GM18951 (cell line): ENCODE measurements around the gene PDE4B.

ENCODE experiments used
- POLR2A ChIP-seq: IDR thresholded peaks from 4 replicates; pipeline ENCODE4 v1.6.1; 2011; ENCODE audit warnings: mild to moderate bottlenecking; ENCODE audit not compliant: insufficient read length, insufficient read depth; ENCODE audit errors: extremely low read depth
- in situ Hi-C: fragments of 300-500 bp; cut with MboI; formaldehyde crosslinking; loops from one replicate; pipeline ENCODE4 v1.12.0; 2022; ENCODE audit warnings: low sequenced_read_pairs, mixed read lengths, inconsistent platforms; ENCODE audit not compliant: unreplicated experiment

The PDE4B gene

DNA sequence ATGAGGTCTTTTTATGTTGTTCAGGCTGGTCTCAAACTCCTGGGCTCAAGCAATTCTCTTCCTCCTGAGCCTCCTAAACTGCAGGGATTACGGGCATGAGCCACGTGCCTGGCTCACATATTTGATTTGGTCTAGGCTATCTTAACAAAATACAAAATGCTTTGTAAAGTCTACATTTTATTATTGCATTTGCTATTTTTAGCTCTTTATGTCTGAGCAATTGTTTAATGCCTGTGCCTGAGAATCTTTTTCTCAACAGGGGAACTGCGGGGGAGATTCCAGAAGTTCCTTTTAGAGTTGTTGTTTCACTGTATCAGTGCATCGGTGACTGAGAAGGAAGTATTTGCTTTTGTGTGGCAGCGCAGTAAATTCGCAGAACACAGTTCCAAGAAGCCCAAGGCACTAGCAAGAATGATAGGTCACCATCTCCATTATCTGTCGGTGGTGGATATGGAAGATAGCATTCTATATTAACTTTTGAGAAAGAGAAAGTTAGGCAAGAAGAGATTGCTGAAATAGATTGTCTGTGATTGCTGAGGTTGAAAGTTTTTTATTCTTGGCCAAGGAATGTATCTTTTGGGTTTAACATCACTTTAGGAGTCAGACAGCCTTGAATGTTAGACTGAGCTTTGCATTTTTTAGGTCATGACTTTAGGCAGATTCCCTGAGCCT lies 167.3 kb downstream of the PDE4B start:
- in situ Hi-C loops: loop anchor here (10.0 to 25.0 kb wide), 2 partner anchors 495 to 777 kb away; no protein-coding TSS in a partner anchor
- no peak for TF ChIP-seq POLR2A

DNA sequence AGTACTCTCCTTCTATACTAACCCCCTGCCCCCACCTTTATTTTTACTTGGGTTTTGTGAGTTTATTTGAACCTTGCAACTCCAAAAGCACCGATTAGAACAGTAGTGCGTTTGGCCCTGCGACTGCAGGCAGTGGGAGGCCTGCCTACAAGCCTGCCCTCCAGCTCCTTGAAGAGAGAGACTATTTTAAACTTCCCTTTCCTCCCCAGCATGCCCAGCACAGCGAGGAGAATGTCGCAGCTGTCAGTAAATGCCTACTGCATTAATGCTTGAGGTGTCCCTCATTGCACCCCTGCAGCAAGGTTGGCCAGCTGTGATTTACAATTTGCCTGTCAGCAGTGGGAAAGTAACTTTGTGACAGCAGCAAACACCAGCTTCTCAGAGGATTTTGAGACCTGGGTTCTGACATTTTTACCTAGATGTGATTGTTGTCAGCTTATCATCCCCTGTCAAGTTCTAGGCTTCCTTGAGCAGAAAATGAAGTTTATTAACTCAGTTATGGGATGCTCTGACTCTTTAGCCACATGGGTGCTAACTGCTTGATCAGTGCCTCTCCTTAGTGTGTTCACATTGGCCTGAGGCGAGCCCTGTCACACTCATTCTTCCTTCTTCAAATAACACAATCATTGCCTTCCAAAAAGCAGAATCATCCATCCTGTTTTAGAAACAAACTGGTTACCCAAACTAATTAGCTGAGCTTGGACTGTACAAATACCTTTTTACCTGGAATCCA lies 170.6 kb downstream of the PDE4B start:
- in situ Hi-C loops: loop anchor here (25.0 kb wide), 1 partner anchor 774 kb away; no protein-coding TSS in a partner anchor

DNA sequence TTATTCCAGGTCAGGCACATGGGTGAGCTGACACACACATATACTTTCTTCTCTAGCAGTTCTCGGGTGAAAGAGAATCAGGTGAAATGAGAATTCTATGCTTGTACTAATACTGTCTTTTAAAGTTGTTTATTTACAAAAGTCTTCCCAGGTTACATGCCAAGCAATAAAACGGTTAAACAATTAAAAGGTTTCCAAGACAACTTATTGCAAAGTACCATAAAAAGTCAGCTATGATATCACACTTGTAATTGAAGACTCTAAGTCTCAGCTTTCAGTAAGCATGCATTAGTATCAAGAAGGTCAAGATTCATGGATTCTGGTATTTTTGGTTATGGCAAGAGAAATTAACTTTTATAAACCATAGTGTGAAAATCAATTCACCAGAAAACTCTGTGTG lies 171.4 kb downstream of the PDE4B start:
- in situ Hi-C loops: loop anchor here (25.0 kb wide), 1 partner anchor 773 kb away; no protein-coding TSS in a partner anchor
- TF ChIP-seq POLR2A: no peak

More for the DNA sequence above, 170.6 kb downstream of the PDE4B start:
- no peak for TF ChIP-seq POLR2A

DNA sequence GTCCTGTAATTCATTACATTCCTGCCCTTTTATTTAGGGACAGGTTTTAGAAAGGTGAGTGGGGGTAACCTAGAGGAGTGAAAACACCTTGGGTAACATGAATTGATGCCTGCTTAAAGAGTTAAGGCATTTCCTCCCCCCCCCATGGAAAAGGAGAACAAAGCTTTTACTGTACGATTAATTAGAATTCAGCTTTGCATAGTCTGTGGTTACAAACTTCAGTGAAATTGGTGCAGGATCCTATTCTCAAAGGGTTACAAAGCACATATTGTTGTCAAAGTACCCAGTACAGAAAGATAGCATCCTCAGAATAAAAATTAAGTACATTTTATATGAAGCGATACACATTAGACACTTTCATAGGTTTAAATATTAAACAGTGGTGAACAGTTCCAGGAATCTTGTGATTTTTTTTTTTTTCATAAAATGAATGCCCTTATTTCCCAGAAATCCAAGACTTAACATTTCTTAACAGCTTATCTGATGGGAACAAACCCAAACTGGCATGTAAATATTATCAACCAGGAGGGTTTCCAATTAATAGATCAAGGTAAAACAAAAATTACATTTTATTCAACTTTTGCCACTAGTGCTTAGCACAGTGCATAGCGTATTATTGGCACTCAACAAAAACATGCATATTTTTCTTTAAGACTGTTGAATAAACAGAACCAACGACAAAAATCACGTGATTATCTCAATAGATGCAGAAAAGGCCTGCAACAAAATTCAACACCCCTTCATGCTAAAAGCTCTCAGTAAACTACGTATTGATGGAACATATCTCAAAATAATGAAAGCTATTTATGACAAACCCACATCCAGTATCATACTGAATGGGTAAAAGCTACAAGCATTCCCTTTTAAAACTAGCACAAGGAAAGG lies 172.7 kb downstream of the PDE4B start:
- in situ Hi-C loops: loop anchor here (25.0 kb wide), 1 partner anchor 772 kb away; no protein-coding TSS in a partner anchor

DNA sequence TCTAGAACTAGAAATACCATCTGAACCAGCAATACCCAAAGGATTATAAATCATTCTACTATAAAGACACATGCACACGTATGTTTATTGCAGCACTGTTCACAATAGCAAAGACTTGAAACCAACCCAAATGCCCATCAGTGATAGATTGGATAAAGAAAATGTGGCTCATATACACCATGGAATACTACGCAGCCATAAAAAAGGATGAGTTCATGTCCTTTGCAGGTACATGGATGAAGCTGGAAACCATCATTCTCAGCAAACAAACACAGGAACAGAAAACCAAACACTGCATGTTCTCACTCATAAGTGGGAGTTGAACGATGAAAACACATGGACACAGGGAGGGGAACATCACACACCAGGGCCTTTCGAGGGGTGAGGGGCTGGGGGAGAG lies 174.8 kb downstream of the PDE4B start:
- in situ Hi-C loops: loop anchor here (25.0 kb wide), 1 partner anchor 770 kb away; no protein-coding TSS in a partner anchor

More for the DNA sequence above, 172.7 kb downstream of the PDE4B start:
- TF ChIP-seq POLR2A: no peak

DNA sequence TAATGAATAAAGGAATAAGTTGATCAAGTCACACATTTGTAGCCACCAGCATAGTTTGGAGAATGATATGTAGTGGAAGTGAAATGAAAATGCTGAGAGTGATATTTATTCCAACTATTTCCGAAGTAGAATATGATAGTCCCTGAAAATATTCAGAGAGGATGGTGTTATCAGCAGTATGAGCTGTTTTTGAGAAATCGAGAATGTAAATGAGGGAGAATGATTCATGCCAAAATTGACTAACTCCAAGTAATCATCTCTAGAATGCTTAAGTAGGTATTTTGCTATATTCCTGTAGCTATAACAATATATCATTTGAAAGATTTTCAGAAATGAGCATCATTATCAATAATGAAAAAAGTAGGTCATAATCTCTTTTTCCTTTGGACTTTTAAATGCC lies 178.9 kb downstream of the PDE4B start:
- no peak for TF ChIP-seq POLR2A
- in situ Hi-C loops: loop anchor here (25.0 kb wide), 1 partner anchor 766 kb away; no protein-coding TSS in a partner anchor

DNA sequence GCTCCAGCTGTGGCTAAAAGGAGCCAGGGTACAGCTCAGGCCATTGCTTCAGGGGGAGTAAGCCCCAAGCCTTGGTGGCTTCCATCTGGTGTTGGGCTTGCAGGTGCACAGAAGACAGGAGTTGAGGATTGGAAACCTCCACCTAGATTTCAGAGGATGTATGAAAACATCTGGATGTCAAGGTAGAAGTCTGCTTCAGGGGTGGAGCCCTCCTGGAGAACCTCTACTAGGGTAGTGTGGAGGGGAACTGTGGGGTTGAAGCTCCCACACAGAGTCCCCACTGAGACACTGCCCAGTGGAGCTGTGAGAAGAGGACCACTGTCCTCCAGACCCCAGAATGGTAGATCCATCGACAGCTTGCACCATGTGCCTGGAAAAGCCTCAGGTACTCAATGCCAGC lies 183.0 kb downstream of the PDE4B start:
- in situ Hi-C loops: no loop called here
- TF ChIP-seq POLR2A: no peak

DNA sequence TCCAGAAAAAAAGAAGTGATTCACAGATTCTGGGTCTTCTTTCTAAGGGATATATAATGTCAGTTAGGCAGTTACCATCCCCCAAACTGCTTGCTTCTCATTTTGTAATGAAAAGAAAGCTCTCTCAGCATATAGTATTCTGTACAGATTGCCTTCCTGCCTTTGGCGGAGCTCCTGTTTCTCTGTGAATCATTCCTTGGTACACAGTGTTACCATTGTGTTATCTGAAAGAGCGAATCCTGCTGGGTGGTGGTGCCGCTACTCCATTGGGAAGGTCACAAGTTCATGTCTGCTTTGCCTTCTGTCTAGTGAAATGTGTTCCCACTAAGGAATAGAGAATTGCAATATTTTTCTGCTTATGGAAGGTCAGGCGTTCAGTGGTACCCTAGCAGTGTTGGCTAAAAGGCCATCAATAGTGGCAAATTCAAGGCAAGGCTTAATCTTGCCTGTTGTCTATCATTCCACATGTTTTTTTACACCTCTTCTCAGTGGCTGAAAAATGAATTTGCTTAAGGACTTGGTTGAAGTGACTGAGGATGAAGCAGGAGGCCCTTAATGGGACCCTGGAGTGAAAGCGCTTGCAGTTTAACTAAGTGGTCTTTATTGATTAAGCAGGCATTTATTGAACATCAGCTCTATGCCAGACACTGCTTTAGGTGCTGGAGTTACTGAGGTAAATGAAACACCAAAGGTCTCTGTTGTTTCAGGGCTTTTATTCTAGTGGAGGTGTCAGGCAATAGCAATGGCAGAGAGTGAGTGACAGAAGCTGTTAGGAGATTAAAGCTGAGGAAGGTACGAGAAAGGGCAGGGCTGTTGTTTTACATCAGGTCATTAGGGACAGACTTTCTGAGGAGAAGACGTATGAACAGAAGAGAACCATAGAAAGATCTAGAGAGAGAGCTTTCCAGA lies 186.7 kb downstream of the PDE4B start:
- no peak for TF ChIP-seq POLR2A

DNA sequence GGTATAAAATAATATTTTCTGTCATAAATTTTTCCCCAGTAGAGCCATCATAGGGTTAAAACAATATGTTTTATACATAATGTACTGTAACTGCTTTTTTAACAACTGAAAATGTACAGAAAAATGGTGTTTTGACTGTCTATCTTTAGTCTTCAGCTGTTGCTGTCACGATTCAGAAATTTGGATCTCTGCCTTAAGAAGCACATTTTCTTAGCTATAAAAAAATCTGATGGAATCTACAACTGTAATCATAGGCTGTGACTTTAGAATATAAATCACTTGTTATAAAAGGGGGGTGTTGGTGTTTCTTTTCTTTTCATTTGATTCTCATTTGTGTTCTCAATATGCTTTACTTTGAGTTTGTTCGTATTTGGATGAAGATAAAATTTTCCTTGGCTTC lies 187.5 kb downstream of the PDE4B start:
- no peak for TF ChIP-seq POLR2A
- in situ Hi-C loops: no loop called here

More for the DNA sequence above, 186.7 kb downstream of the PDE4B start:
- in situ Hi-C loops: no loop called here

DNA sequence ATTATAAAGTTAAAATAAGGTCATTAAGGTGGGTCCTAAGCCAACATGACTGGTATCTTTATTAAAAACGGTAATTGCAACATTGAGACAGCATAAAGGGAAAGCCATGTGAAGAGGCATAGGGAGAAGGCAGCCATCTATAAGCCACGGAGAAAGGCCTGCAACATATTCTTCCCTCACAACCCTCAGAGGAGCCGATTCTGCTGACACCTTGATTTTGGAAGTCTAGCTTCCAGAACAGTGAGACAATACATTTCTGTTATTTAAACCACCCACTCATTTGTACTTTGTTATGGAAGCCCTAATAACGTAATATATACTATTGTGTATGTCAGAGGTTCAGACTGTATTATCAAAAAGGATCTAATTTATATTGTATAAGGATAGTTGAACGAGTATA lies 190.8 kb downstream of the PDE4B start:
- in situ Hi-C loops: no loop called here
- TF ChIP-seq POLR2A: no peak

DNA sequence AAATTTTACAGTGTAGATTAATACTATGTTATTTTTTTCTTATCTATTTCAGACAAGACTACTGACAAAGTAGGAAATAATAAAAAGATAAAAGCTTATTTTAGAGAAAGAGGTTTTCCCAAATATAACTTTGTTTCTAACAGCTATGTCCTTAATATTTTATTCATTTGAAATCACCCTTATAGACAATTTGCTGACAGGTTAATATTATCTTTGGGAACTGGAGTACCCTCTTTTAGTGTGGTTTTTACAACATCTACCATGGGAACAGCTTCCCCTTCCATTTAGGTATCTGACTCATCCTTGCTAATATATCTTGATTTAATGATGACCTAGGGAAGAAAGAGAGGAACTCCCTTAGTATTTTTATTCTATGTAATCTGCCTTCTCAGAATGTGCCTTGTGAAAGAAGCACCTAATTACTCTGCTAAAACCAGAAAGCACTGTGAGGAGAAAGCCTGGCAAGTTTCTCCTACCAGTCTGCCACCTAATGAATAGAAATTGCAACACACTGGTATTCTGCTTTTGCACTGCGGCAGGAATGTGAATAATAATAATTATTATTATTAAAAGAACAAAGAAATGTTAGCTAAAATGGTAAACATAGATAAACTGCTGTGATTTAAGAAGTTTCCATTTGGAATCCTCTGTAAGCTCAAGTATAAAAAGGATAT lies 192.8 kb downstream of the PDE4B start:
- no peak for TF ChIP-seq POLR2A
- in situ Hi-C loops: no loop called here

DNA sequence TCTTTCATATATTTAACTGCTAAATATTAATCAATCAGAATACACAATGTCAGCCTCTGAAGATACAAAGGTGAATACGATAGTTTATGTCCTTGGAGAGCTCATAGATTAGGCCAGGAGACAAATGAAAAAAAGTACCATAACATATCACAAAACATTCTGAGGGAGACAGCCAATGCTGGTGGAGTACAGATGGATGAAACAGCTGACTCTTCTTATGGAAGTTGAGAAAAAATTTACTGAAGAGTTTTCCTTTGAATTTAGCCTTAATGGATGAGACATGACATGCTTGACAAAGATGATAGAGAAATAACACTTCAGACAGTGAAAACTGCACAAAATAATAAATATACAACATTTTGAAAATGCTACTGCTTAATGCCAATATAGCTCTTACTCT lies 193.5 kb downstream of the PDE4B start:
- in situ Hi-C loops: no loop called here
- TF ChIP-seq POLR2A: no peak

DNA sequence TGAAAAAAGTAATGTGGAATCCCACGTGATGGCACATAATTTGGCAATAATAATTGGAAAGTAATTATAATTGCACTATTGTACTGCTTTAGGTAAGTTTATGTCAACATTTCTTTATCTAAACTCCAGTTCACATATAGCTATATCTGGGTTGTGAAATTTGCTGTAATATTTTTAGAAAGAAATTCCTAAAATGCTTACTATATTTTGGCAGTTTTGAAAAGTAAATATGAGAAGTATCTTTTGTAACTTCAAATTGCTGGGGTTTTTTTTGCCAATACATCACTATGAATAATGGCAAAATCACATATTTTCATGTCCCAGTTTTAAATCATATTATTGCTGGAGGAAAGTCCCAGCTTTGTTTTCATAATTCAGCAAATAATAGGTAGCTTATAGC lies 197.5 kb downstream of the PDE4B start:
- in situ Hi-C loops: no loop called here
- TF ChIP-seq POLR2A: no peak
